ENCODE measurements around the gene CDH6.

GRCh38 chr5:31359839-31360238 is 166.4 kb downstream of the CDH6 start:
- TF ChIP-seq CTCF (IDR thresholded peaks at IDR 0.05) (no peak), EP300 (IDR thresholded peaks at IDR 0.05; ENCODE audit: borderline replicate concordance in 1 of 2, low read depth in 1 of 2, low read length in 1 of 2) (no peak), JUND (IDR thresholded peaks at IDR 0.05) (no peak), RFX5 (IDR thresholded peaks at IDR 0.05; ENCODE audit: low read length) (no peak), POLR2AphosphoS5 (IDR thresholded peaks at IDR 0.05; ENCODE audit: low read depth, low read length) (no peak), TCF12 (IDR thresholded peaks at IDR 0.05) (no peak), RAD21 (IDR thresholded peaks at IDR 0.05; ENCODE audit: low read length) (no peak), FOSL2 (IDR thresholded peaks at IDR 0.05; ENCODE audit: borderline replicate concordance, low read depth) (no peak), USF1 (IDR thresholded peaks at IDR 0.05; ENCODE audit: borderline replicate concordance, low read depth) (no peak), USF2 (IDR thresholded peaks at IDR 0.05; ENCODE audit: borderline replicate concordance, low read depth, low read length) (no peak)
- TF ChIP-seq, protein P1, sequence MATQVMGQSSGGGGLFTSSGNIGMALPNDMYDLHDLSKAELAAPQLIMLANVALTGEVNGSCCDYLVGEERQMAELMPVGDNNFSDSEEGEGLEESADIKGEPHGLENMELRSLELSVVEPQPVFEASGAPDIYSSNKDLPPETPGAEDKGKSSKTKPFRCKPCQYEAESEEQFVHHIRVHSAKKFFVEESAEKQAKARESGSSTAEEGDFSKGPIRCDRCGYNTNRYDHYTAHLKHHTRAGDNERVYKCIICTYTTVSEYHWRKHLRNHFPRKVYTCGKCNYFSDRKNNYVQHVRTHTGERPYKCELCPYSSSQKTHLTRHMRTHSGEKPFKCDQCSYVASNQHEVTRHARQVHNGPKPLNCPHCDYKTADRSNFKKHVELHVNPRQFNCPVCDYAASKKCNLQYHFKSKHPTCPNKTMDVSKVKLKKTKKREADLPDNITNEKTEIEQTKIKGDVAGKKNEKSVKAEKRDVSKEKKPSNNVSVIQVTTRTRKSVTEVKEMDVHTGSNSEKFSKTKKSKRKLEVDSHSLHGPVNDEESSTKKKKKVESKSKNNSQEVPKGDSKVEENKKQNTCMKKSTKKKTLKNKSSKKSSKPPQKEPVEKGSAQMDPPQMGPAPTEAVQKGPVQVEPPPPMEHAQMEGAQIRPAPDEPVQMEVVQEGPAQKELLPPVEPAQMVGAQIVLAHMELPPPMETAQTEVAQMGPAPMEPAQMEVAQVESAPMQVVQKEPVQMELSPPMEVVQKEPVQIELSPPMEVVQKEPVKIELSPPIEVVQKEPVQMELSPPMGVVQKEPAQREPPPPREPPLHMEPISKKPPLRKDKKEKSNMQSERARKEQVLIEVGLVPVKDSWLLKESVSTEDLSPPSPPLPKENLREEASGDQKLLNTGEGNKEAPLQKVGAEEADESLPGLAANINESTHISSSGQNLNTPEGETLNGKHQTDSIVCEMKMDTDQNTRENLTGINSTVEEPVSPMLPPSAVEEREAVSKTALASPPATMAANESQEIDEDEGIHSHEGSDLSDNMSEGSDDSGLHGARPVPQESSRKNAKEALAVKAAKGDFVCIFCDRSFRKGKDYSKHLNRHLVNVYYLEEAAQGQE (IDR thresholded peaks at IDR 0.05; ENCODE audit: low read depth, low read length) = no peak
